Upper lobe of left lung (tissue), 4 donors: ENCODE results near the gene C3orf80.

Source experiments
- CTCF ChIP-seq, 6 experiments: fragments of 450-650 bp in 4 of 6; fragments of 200-600 bp in 2 of 6; sonication (generic) in 2 of 6; IDR thresholded peaks; one replicate each; pipeline ENCODE4 v1.5.1; 2016 to 2019; ENCODE audit warnings: antibody characterized with exemption in 6 of 6
- POLR2A ChIP-seq, 4 donors: fragments of 450-650 bp; IDR thresholded peaks; one replicate each; pipeline ENCODE4 v1.5.1; 2016 to 2017; ENCODE audit warnings: antibody characterized with exemption in 4 of 4, mild to moderate bottlenecking in 2 of 4

- no peak for TF ChIP-seq CTCF (IDR thresholded peaks at IDR 0.05)
- no peak for TF ChIP-seq POLR2A (IDR thresholded peaks at IDR 0.05)
Observed at GRCh38 chr3:160210341-160210740, 14.9 kb upstream of the C3orf80 start.
